ENCODE measurements around the gene ZNF282. TPM values are rescaled to one million over a fixed set of nuclear protein-coding genes. Genes with fewer than 3 reads are reported as not detected.

ZNF282 gene
- 10 to 100 TPM; 10.4 to 19.9 (median 12.9) TPM for total RNA-seq
- 1 to 10 TPM; 6.7 to 8.1 TPM for polyA plus RNA-seq
- long read RNA-seq, donor 1, partial matches to known transcripts: 2 of 8 reads
- long read RNA-seq, donor 1, other reads (novel, unspliced or antisense): 5 of 8 reads
- long read RNA-seq, donor 2, partial matches to known transcripts: 10 of 16 reads
- long read RNA-seq, donor 2, other reads (novel, unspliced or antisense): 2 of 16 reads
- long read RNA-seq, donor 3, partial matches to known transcripts: 0 of 9 reads
- long read RNA-seq, donor 3, other reads (novel, unspliced or antisense): 9 of 9 reads

DNA sequence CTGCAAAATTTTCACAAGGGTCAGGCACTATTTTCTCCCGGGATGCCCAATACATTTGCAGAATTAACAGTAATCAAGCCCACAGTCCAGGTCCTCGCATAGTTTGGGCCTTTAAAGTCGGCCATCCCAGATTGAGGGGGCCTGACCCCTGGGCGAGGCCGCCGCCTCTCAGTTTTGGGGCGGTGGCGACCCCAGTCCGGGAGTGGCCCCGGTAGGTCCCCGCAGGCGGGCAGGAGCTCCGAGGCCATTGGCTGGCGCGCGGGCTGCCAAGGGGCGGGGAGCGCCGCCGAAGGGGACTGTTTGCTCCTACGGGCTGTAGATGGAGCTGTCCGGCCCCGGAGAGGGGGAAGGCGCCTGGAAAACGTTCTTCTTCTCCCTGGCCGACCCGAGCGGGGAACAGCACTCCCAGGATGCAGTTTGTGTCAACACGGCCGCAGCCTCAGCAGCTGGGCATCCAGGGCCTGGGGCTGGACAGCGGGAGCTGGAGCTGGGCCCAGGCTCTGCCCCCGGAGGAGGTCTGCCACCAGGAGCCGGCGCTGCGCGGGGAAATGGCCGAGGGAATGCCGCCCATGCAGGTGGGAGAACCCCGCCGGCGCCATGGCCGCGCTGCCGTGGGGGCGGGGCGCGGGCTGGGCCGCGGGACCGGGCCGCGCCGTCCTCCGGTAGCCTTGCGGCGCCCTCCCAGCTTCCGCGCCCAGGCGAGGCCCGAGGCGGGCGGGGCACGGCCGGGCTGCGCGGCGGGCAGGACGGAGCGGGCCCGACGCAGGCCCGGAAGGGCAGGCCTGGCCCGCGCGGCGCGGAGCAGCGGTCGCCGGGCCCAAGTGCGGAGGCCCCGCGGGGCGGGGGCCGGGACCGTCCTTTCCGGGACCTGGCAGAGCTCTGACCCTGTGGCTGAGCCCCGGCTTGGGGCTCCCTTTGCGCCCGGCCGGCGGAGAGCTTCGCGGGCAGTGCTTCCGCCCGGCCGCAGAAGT lies at the start of gene ZNF282:
Gene ZNF282 (plus strand): TSS at position 367 of the 971 bp plus-strand sequence. CDS start 44 bp downstream, at position 411.
- Histone ChIP-seq H3K27me3 (peaks cover 0 to 3% (median 0%) of the 10 kb centered on the region in 7 donors), H3K4me1 (peaks cover 0 to 26% (median 24%) of the 10 kb centered on the region in 9 donors), H3K36me3 (peaks cover 0 to 29% (median 23%) of the 10 kb centered on the region in 9 donors), H3K9me3 (no peaks in the 10 kb centered on the region), H3K27ac (peak within 1 kb of the TSS; percentile 68 to 96 (median 91)), H3K4me3 (peak within 1 kb of the TSS; percentile 62 to 97 (median 85))
- peak; percentile 96 to 99 (median 98) for ATAC-seq
- DNase-seq: peak; percentile 89 to 90
- 0% methylated on average over 76 to 97 of the region's 97 CpGs for WGBS, 2 donors
- peak; percentile 30 to 89 (median 67) for TF ChIP-seq CTCF (IDR thresholded peaks at IDR 0.05)
- intact Hi-C loops (cut with DNase I): loop anchor here in 3 of 10 donors (1.0 to 5.0 kb wide), 3 partner anchors 42 to 44 kb away; partner anchors contain the start of gene ZNF212 (in 3 of the 3)

DNA sequence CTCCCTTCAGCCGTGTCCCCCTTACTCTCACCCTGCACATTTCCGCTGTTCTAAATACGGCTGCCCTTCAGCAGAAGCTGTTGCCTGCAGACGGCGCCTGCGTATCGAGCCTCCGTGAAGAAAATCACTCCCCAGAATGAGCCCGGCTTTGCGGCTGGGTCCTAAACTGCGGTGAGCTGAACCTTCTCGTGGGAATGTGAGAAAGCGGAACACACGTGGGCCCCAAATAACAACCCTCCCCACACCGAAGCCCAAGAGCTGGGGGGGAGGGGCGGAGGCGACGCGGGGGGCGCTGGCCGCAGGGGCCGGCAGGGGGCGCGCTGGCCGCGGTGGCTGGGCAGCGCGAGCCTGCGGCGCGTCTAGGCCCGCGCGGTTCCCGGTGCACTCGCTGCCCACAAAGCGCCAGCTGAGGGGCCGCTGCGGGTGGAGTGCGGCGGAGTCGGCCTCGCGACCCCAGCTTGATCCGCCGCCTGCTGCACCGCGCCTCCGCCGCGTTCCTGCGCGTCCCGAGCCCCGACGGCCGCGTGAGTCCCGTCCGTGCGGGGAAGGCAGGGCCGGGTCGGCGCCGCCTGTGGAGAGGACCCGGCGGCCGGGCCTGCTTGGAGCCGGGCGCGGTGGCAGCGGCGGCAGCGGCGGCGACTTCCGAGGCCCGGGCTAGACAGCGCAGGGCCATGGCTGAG lies 48.1 kb upstream of the ZNF282 start, which contains the start of gene ZNF398:
Gene ZNF398 (plus strand): TSS at position 382 of the 680 bp plus-strand sequence. CDS start 290 bp downstream, at position 672.
- Histone ChIP-seq H3K27me3 (no peaks in the 10 kb centered on the region), H3K4me1 (peaks cover 0 to 29% (median 18%) of the 10 kb centered on the region in 9 donors), H3K36me3 (peaks cover 0 to 4% (median 0%) of the 10 kb centered on the region in 9 donors), H3K27ac (peak within 1 kb of the TSS; percentile 45 to 95 (median 90)), H3K9me3 (no peaks in the 10 kb centered on the region), H3K4me3 (peak within 1 kb of the TSS; percentile 82 to 97 (median 92))
- intact Hi-C loops (cut with DNase I): loop anchor here in 3 of 10 donors (1.0 to 2.0 kb wide), 2 partner anchors 20 to 21 kb away; partner anchors contain the start of gene ZNF425 (in 3 of the 3)
- peak; percentile 86 to 97 (median 91) for ATAC-seq
- 1% methylated on average over 36 to 79 of the region's 79 CpGs for WGBS, 2 donors
- DNase-seq: peak; percentile 63 to 79
- TF ChIP-seq CTCF (IDR thresholded peaks at IDR 0.05): peak; percentile 55 to 99 (median 81)

DNA sequence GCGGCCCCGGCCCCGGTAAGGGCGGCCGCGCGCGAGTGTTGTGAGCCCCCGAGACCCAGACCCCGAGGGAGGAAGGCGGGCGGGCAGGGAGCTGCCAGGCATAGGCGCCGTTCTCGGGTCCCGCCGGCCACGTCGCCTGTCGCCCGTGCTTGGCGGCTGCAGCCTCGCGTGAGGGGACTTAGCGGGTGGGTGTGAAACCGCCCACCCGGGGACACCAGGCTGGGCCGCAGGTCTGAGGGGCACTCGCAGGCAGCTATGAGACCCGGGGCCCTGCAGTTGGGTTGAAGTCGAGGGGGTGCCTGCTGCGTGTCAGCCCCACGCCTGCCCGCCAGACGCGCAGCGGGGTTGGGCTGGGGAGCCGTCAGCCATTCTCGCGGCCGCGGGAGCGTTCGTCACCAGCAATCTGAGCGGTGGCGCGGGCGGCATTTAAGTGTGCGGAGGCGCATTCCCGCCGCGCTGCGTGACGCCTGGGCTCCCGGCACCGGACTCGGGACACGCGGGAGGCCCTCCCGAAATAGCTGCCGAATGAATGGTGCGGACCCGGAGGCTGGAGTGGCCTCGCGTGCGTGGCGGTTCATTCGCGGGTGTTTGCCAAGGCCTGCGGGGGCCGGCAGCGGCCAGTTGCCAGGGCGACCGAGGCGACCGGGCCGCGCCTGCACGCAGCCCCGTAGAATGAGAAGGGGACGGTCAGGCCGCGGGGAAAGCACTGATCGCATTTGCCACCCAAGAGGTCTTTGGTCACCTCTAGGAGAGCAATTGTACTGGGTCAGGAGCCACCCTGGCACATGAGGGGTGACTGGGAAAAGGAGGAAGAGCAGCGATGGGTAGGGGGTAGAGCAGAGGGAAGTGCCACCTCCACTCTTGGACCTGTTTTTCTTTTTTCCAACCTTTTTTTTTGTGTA lies 47.3 kb upstream of the ZNF282 start:
- intact Hi-C loops (cut with DNase I): loop anchor here in 3 of 10 donors (1.0 to 2.0 kb wide), 2 partner anchors 21 to 22 kb away; partner anchors contain the start of gene ZNF425 (in 3 of the 3)
- H3K4me3 ChIP-seq: peak overlapping the region; percentile 82 to 97 (median 92)
- peaks cover 0 to 4% (median 0%) of the 10 kb centered on the region in 9 donors for H3K36me3 ChIP-seq
- H3K27me3 ChIP-seq: no peaks in the 10 kb centered on the region
- ATAC-seq: peak; percentile 33 to 76 (median 58)
- H3K9me3 ChIP-seq: no peaks in the 10 kb centered on the region
- H3K4me1 ChIP-seq: peaks cover 0 to 29% (median 18%) of the 10 kb centered on the region in 9 donors
- 0% methylated on average over 86 of the region's 86 CpGs for WGBS, 2 donors
- peak overlapping the region; percentile 45 to 95 (median 90) for H3K27ac ChIP-seq
- peak; percentile 36 to 62 for DNase-seq
- no peak for TF ChIP-seq CTCF (IDR thresholded peaks at IDR 0.05)
